HG02852 (cell line): ENCODE results near the gene PAGE3.

Experiments
- ATAC-seq: cut with Tn5 transposase; IDR thresholded peaks from one replicate; pipeline ENCODE4 v1.9.1; 2021; ENCODE audit warnings: mild to moderate bottlenecking, moderate library complexity; ENCODE audit not compliant: unreplicated experiment

PAGE3 gene, protein sequence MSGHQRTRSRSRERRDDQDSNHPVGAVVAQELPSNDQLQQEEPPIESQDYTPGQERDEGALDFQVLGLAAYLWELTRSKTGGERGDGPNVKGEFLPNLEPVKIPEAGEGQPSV

DNA sequence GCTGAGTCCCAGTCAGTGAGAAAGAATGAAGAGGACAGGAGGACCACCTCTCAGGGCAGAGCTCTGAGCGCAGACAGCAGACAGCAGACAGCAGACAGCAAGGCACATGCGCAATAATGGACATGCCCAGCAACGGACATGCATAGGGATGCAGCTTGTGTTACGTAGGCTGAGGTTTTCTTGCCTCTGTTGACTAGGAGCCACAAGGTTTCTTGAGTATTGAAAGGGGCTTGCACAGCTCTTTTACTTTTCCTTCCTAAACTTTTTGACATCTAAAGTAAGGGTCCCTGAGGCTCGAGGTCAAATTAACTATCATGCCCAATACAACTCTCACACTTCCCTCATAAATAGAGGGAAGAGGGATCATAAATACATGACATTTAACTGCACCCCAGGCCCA, at the start of gene PAGE3:
PAGE3 (minus strand) TSS at position 101 of the 400 bp plus-strand sequence. CDS start 1,013 bp downstream, outside the sequence.
- ATAC-seq: no peak

DNA sequence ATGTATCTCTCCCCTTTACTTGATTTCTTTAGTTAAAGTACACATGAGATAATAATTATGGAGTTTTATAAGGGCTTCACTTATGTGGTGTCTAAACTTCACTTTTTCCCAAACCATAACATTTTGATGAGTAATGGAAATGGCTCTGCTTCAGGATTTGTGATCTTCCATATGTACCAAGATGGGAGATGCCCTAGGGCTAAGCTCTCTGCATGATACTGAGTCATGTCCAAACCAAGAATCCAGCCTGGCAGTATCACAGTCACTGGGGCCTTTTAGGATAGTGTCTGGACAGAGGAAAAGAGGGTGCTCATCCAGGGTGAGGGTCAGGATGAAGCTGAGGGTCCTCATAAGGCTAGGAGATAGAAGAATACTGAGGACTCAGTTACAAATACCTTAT, 47.9 kb upstream of the PAGE3 start:
- no peak for ATAC-seq

DNA sequence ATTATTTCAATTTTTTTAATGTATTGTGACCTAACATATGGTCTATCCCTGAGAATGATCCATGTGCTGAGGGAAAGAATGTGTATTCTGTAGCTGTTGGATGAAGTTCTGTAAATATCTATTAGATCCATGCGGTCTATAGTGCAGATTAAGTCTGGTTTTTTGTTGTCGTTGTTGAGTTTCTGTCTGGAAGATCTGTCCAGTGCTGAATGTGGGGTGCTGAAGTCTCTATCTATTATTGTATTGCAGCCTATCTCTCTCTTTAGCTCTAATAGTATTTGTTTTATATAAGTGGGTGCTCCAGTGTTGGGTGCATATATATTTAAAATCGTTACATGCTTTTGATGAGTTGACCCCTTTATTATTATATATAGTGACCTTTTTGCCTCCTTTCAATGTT, 26.2 kb upstream of the PAGE3 start:
- ATAC-seq: no peak

DNA sequence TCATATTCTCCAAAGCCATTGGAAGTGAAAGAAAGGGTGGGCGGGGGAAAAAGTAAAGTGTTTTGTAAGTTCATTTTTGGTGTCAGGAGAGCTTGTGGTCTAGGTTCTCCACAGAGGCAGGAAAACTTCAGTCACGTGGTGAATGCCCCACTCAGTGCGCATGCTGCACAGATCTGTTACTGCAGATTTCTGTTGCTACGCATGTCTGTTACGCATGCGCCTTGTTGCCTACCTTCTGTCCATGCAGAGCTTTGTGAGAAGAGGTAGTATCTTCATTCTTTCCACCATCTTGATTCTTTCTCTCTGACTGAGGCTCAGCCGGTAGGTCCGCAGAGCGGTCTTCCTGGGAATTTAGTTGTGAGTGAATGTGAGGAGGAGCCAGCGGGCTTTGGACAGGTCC, 15.1 kb upstream of the PAGE3 start:
- ATAC-seq: no peak

DNA sequence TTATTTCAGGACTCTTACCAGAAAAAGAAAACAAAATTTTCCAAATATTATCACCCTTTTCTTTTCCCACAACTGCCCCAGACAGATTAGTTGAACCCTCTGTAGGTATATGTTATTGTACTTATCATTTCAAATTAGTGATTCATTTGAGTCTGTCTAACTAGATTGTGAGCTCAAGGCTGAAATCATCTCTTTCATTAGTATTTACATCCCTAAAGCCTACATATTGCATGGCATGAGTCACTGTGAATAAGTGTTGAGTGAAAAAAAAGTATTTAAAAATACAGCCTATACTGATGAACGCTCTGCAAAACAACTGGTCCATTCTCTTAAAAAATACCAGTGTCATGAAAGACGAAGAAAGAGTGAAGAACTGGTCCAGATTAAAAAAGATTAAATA, 3.9 kb downstream of the PAGE3 start:
- ATAC-seq: no peak

DNA sequence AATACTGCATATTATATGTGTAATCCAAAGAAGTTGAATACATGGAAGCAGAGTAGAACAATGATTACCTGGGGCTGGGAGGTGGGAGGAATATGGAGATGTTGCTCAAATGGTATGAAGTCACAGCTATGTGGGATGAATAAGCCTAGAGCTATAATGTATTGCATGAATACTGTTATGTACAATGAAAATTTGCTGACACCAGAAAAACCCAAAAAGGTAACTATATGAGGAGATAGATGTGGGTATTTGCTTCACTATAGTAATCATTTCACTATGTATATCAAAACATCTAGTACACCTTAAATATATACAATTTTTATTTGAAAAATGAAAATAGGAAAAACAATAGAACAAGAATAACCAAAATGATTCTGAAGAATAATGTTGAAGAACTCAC, 11.2 kb downstream of the PAGE3 start:
- no peak for ATAC-seq

DNA sequence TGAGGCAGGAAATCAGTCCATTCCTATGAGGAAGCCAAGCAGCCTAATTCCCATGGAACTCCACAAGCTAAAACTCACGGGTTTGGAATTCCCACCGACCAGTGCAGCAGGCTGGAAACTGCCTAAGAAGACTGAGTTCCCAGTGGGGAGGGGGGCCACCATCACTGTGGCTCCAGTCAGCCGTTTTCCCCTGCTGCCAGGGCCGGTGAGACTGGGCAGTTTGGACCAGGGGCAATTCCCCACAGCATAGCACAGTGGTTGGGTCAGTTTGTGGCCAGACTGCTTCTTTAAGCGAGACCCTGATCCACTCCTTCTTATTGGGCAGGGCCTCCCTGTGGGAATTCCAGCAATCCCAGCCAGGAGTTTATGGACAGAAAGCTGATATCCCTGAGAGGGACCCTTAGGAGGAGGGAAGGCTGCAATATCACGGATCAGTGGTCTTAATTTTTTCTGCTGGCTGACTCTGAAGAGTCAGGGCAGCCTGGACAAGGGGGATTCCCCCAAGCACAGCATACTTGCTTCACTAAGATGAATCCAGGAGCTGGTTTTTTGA, 23.9 kb downstream of the PAGE3 start:
- ATAC-seq: no peak

DNA sequence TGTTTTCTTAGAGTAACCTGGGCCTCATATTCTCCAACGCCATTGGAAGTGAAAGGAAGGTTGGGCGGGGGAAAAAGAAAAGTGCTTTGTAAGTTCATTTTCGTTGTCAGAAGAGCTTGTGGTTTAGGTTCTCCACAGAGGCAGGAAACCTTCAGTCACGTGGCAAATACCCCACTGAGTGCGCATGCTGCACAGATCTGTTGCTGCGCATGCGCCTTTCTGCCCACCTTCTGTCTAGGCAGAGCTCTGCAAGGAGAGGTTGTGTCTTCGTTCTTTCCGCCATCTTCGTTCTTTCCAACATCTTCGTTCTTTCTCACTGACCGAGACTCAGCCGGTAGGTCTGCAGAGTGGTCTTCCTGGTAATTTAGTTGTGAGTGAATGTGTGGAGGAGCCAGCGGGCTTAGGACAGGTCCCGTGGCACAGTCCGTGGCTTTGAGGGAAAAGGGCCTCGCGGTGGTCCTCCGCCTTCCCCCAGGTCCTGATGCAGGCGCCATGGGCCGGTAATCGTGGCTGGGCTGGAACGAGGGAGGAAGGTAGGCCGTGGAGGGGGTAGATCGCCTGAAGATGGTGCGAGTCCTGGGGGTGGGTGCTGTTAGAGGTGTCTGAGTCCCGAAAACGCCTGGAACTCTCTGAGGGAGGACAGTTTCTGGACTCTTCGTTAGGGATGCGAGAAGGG, 44.5 kb downstream of the PAGE3 start, which contains the start of gene PAGE5:
PAGE5 (plus strand) TSS at position 228 of the 676 bp plus-strand sequence. CDS start 1,037 bp downstream, outside the sequence.
- no peak for ATAC-seq

DNA sequence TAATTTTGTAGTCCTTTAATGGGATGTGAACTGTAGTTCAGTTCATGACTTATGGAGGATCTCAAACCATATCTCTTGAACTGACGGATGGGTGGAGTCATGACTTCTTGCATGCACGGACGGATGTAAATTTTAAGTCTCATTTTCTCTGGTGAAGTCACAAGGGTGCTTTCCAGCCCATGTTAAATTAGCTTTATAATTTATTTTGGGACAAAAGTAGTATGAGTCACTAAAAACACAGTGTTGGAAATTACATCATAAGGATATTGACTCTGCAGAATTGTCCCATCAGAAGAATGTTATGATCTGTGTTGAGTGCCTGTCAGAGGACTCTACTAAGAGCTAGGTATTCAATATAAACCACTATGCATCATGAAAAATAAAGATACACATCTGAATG, 51.3 kb downstream of the PAGE3 start:
- ATAC-seq: no peak

DNA sequence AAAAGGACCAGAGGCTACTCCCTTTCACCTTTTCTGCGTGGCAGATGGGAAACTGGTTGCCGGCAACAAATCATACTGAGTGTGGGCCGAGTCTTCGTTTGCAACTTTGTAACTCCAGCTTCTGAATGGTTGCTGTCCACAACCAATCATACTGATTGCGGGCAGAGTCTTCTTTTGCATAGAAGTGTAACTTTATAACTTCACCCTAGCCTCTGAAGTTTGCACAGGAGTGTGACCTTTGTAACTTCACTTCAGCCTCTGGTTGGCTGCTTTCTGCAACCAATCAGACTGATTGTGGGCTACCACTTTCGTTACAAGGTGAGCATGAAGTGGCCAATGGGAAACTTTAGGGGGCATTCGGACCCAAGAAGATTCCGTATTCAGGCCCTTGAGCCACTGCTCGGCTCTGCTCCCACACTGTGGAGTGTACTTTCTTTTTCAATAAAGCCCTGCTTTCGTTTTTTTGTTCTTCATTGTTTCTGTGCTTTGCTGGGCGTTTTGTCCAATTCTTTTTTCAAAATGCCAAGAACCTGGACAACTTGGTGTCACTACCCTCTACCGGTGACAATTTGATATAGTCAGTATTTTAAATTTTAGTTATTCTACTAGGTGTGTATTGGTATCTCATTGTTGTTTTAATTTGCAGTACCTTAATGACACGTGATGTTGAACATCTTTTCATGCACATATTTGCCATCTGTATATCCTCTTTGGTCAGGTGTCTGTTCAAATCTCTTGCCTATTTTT, 53.6 kb downstream of the PAGE3 start:
- ATAC-seq: no peak
